Prostate gland (tissue), 2 donors: ENCODE measurements around the gene MUC12.

ENCODE experiments used
- CTCF ChIP-seq, 4 experiments: fragments of 200-600 bp in 2 of 4; fragments of 450-650 bp in 2 of 4; sonication (generic) in 2 of 4; IDR thresholded peaks; 1 replicate in 3 of 4; 2 replicates in 1 of 4; pipeline ENCODE4 v1.5.1; 2016 to 2019; ENCODE audit warnings: antibody characterized with exemption in 4 of 4, mild to moderate bottlenecking in 2 of 4, moderate library complexity in 2 of 4
- POLR2A ChIP-seq: fragments of 450-650 bp; IDR thresholded peaks from one replicate; pipeline ENCODE4 v1.6.1; 2016; ENCODE audit warnings: antibody characterized with exemption, mild to moderate bottlenecking
- POLR2AphosphoS5 ChIP-seq: sonication (generic); formaldehyde crosslinking; IDR thresholded peaks from one replicate; pipeline ENCODE4 v1.6.1; 2017; ENCODE audit warnings: antibody characterized with exemption

- TF ChIP-seq CTCF (IDR thresholded peaks at IDR 0.05) (no peak), POLR2A (no peak), POLR2AphosphoS5 (no peak)
Measured at GRCh38 chr7:100971111-100972001, 2.0 kb downstream of the MUC12 start.
